Endodermal cell (in vitro differentiated cells): ENCODE measurements around the gene RHBDD3. TPM values are rescaled to one million over a fixed set of nuclear protein-coding genes. Genes with fewer than 3 reads are reported as not detected.

Source experiments
- DNase-seq: peaks from one replicate; pipeline ENCODE4 v3.0.0-alpha.2; 2017
- H3K27ac ChIP-seq: 2 replicates; pipeline ENCODE4 v1.5.1; 2013; ENCODE audit warnings: mild to moderate bottlenecking, low read depth, low read length, moderate library complexity
- H3K27me3 ChIP-seq: 2 replicates; pipeline ENCODE4 v1.6.1; 2013; ENCODE audit warnings: mild to moderate bottlenecking, low read length, moderate library complexity; ENCODE audit not compliant: insufficient read depth, control insufficient read depth, poor library complexity, severe bottlenecking
- H3K36me3 ChIP-seq: 2 replicates; pipeline ENCODE4 v1.7.0; 2013; ENCODE audit warnings: mild to moderate bottlenecking, low read length, moderate library complexity; ENCODE audit not compliant: control insufficient read depth, insufficient read depth
- H3K4me1 ChIP-seq: one replicate; pipeline ENCODE4 v1.7.0; 2013; ENCODE audit warnings: low read length; ENCODE audit not compliant: control insufficient read depth, insufficient read depth
- H3K4me3 ChIP-seq: 2 replicates; pipeline ENCODE4 v1.5.1; 2013; ENCODE audit warnings: mild to moderate bottlenecking, low read length, moderate library complexity
- H3K9ac ChIP-seq: 2 replicates; pipeline ENCODE4 v1.6.1; 2013; ENCODE audit warnings: mild to moderate bottlenecking, low read length, moderate library complexity; ENCODE audit not compliant: poor library complexity, severe bottlenecking; ENCODE audit errors: extremely low read depth
- H3K9me3 ChIP-seq: 2 replicates; pipeline ENCODE4 v1.6.1; 2013; ENCODE audit warnings: mild to moderate bottlenecking, low read length, moderate library complexity; ENCODE audit not compliant: control insufficient read depth
- H3K27ac Mint-ChIP-seq: 2 replicates; pipeline ENCODE4 v1.8.0; 2020; ENCODE audit warnings: mixed read lengths
- H3K27me3 Mint-ChIP-seq: 2 replicates; pipeline ENCODE4 v1.8.0; 2021; ENCODE audit warnings: mild to moderate bottlenecking, mixed read lengths; ENCODE audit not compliant: insufficient read depth
- H3K36me3 Mint-ChIP-seq: 2 replicates; pipeline ENCODE4 v1.8.0; 2020; ENCODE audit warnings: low read depth, mixed read lengths
- H3K4me1 Mint-ChIP-seq: 2 replicates; pipeline ENCODE4 v1.8.0; 2020; ENCODE audit warnings: mixed read lengths
- H3K4me3 Mint-ChIP-seq: 2 replicates; pipeline ENCODE4 v1.8.0; 2020; ENCODE audit warnings: mild to moderate bottlenecking, moderate library complexity, mixed read lengths
- H3K9me3 Mint-ChIP-seq: 2 replicates; pipeline ENCODE4 v1.8.0; 2020; ENCODE audit warnings: mild to moderate bottlenecking, mixed read lengths
- WGBS, 2 experiments: methylation state at CpG; one replicate each; pipeline versions ENCODE4 v1.1.5 to v1.1.7; 2013; ENCODE audit warnings: missing lambda C conversion rate in 2 of 2, mixed read lengths in 1 of 2; ENCODE audit not compliant: insufficient coverage in 1 of 2, insufficient read length in 1 of 2; 5-methylcytosine and 5-hydroxymethylcytosine counted together
- total RNA-seq, 2 donors: library from RNA; stranded (reverse); fragmentation: NEBNext Ultra II Directional in 1 of 2; extraction: Animal tissue kit (Norgen Biotek cat#: 25700) in 1 of 2; gene quantifications; 2 replicates in 1 of 2; 3 replicates in 1 of 2; pipeline ENCODE4 v1.2.1, GENCODE V29; 2021
- TF ChIP-seq, protein P1 (sequence below): fragments of 200-600 bp; sonication (generic); conservative IDR thresholded peaks from 2 replicates; pipeline ENCODE4 v1.5.0; 2021; ENCODE audit warnings: antibody characterized with exemption, mild to moderate bottlenecking

Gene RHBDD3
- total RNA-seq, 2 donors from 2014 or later = 65.0 to 75.2 TPM

GRCh38 chr22:29313126-29313575, 45.4 kb upstream of the RHBDD3 start:
- TF ChIP-seq, protein P1, sequence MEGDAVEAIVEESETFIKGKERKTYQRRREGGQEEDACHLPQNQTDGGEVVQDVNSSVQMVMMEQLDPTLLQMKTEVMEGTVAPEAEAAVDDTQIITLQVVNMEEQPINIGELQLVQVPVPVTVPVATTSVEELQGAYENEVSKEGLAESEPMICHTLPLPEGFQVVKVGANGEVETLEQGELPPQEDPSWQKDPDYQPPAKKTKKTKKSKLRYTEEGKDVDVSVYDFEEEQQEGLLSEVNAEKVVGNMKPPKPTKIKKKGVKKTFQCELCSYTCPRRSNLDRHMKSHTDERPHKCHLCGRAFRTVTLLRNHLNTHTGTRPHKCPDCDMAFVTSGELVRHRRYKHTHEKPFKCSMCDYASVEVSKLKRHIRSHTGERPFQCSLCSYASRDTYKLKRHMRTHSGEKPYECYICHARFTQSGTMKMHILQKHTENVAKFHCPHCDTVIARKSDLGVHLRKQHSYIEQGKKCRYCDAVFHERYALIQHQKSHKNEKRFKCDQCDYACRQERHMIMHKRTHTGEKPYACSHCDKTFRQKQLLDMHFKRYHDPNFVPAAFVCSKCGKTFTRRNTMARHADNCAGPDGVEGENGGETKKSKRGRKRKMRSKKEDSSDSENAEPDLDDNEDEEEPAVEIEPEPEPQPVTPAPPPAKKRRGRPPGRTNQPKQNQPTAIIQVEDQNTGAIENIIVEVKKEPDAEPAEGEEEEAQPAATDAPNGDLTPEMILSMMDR = peak; percentile 96
- peak; percentile 93 for DNase-seq
- Histone ChIP-seq H3K27ac (no peak overlapping the region), H3K9me3 (no peaks in the 10 kb centered on the region), H3K27me3 (peaks cover 38% of the 10 kb centered on the region), H3K9ac (no peak overlapping the region), H3K36me3 (no peaks in the 10 kb centered on the region), H3K4me3 (no peak overlapping the region), H3K4me1 (peaks cover 5% of the 10 kb centered on the region)
- Mint-ChIP-seq H3K36me3 (peaks cover 11% of the 10 kb centered on the region), H3K27ac (no peak overlapping the region), H3K9me3 (peaks cover 10% of the 10 kb centered on the region), H3K27me3 (peaks cover 47% of the 10 kb centered on the region), H3K4me3 (no peak overlapping the region), H3K4me1 (peaks cover 15% of the 10 kb centered on the region)
- 77 to 85% methylated on average over 40 to 44 of the region's 44 CpGs for WGBS, 2 experiments

DNA sequence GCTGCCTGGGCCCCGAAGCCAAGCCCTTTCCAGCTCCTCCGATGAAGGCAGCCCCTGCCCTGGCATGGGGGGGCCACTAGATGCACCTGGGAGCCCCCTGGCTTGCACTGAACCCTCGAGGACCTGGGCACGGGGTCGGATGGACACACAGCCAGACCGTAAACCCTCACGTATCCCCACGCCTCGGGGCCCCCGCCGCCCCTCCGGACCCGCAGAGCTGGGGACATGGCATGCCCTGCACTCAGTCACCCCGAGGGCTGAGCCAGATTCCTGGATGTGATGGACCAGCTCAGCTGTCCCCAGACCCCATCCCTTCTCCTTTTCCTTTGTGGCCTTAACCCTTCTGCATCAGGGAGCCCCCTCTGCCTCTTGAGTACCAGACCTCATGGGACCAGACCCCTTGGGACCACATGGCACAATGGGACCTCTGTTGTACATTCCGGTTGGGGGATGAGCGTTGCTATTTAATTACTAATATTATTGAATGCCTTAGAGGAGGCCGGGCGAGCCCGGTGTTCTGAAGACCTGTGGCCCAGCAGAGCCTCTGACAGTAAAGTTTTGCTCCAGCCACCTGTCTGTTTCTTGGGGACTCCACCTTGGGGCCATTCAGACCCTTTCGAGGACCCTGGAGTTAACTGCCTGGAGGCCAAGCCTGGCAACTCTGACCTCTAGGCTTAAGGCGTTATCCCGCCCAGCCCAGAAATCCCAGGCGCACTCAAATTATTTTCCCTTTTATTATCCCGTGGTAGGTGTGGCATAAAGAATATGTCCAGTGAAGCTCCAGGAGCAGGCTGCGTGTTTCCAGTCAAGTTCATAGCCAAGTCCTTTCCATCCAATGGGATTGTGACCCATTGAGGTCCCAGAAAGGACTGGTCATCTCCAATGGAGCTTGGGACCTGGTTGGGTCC, 44.7 kb upstream of the RHBDD3 start:
- H3K9ac ChIP-seq = no peak overlapping the region
- Mint-ChIP-seq H3K36me3 (peaks cover 11% of the 10 kb centered on the region), H3K4me3 (no peak overlapping the region), H3K4me1 (peaks cover 17% of the 10 kb centered on the region), H3K27me3 (peaks cover 42% of the 10 kb centered on the region), H3K27ac (no peak overlapping the region), H3K9me3 (peaks cover 10% of the 10 kb centered on the region)
- no peak overlapping the region for H3K4me3 ChIP-seq
- WGBS, 2 experiments = 96 to 97% methylated on average over 21 to 25 of the region's 25 CpGs
- no peaks in the 10 kb centered on the region for H3K9me3 ChIP-seq
- DNase-seq = no peak
- H3K27me3 ChIP-seq = peaks cover 38% of the 10 kb centered on the region
- peaks cover 7% of the 10 kb centered on the region for H3K4me1 ChIP-seq
- TF ChIP-seq, protein P1 = no peak
- H3K27ac ChIP-seq = no peak overlapping the region
- no peaks in the 10 kb centered on the region for H3K36me3 ChIP-seq

DNA sequence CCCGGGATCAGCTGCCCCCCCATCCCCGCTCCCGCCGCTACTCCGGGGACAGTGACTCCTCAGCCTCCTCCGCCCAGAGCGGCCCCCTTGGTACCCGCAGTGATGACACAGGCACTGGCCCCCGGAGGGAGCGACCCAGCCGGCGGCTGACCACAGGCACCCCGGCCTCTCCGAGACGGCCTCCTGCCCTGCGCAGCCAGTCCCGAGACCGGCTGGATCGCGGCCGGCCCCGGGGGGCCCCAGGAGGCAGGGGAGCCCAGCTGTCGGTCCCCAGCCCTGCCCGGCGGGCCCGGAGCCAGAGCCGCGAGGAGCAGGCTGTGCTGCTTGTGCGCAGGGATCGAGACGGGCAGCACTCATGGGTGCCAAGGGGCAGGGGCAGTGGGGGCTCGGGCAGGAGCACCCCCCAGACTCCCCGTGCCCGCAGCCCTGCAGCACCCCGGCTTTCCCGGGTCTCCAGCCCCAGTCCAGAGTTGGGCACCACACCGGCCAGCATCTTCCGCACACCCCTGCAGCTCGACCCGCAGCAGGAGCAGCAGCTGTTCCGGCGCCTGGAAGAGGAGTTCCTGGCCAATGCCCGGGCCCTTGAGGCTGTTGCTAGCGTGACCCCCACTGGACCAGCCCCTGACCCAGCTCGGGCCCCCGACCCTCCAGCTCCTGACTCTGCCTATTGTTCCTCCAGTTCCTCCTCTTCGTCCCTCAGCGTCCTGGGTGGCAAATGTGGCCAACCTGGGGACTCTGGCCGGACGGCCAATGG, 43.9 kb upstream of the RHBDD3 start:
- DNase-seq = no peak
- H3K9ac ChIP-seq = no peak overlapping the region

More for the DNA sequence above, 43.9 kb upstream of the RHBDD3 start:
- Mint-ChIP-seq H3K4me3 (no peak overlapping the region), H3K36me3 (peaks cover 11% of the 10 kb centered on the region), H3K9me3 (peaks cover 10% of the 10 kb centered on the region), H3K27me3 (peaks cover 34% of the 10 kb centered on the region), H3K27ac (no peak overlapping the region), H3K4me1 (peaks cover 19% of the 10 kb centered on the region)
- no peaks in the 10 kb centered on the region for H3K36me3 ChIP-seq
- TF ChIP-seq, protein P1 = no peak
- H3K27ac ChIP-seq = no peak overlapping the region
- no peaks in the 10 kb centered on the region for H3K9me3 ChIP-seq
- H3K27me3 ChIP-seq = peaks cover 38% of the 10 kb centered on the region
- 94 to 95% methylated on average over 36 to 50 of the region's 50 CpGs for WGBS, 2 experiments
- no peak overlapping the region for H3K4me3 ChIP-seq
- H3K4me1 ChIP-seq = peaks cover 8% of the 10 kb centered on the region
